C4-2B (cell line): ENCODE data around the gene SMARCD2.
"Not testable (repeated sequence)": the region's sequence is repeated elsewhere in the genome, so short reads cannot be mapped to it uniquely, and the experiment has no call there.

ENCODE experiments used
- H3K27ac ChIP-seq: fragments of 450-650 bp; 2 replicates; pipeline ENCODE4 v1.5.1; 2017
- CTCF ChIP-seq: fragments of 450-650 bp; conservative IDR thresholded peaks from 2 replicates; pipeline ENCODE4 v1.5.1; 2017; ENCODE audit warnings: mild to moderate bottlenecking
- ZFX ChIP-seq: fragments of 450-650 bp; IDR thresholded peaks from 2 replicates; pipeline ENCODE4 v1.6.1; 2017

Gene SMARCD2

GRCh38 chr17:63874061-63874626 is 31.7 kb upstream of the SMARCD2 start:
- not testable (repeated sequence) for H3K27ac ChIP-seq
- peak; percentile 23; the same call in 1 of the 2 replicates for TF ChIP-seq CTCF

- H3K27ac ChIP-seq = not testable (repeated sequence)
Measured at GRCh38 chr17:63873577-63873976, 31.1 kb upstream of the SMARCD2 start, which contains the start of gene CSH2. CSH2 (minus strand) TSS chr17:63873677; CDS start chr17:63873614, 63 bp downstream.

GRCh38 chr17:63871646-63872365 is 29.3 kb upstream of the SMARCD2 start:
- not testable (repeated sequence) for H3K27ac ChIP-seq

GRCh38 chr17:63870292-63870665 is 27.8 kb upstream of the SMARCD2 start:
- H3K27ac ChIP-seq = not testable (repeated sequence)

- peak; percentile 17 for TF ChIP-seq CTCF
- not testable (repeated sequence) for H3K27ac ChIP-seq
Measured at GRCh38 chr17:63869491-63870291, 27.2 kb upstream of the SMARCD2 start.

- H3K27ac ChIP-seq = not testable (repeated sequence)
- TF ChIP-seq CTCF = peak; percentile 20; the same call in 1 of the 2 replicates
Measured at GRCh38 chr17:63866625-63867024, 24.1 kb upstream of the SMARCD2 start.

GRCh38 chr17:63859257-63859656 is 16.8 kb upstream of the SMARCD2 start:
- no peak overlapping the region for H3K27ac ChIP-seq
- TF ChIP-seq ZFX (no peak), CTCF (no peak)

GRCh38 chr17:63856425-63856824 is 13.9 kb upstream of the SMARCD2 start:
- H3K27ac ChIP-seq = not testable (repeated sequence)

GRCh38 chr17:63855185-63855584 is 12.7 kb upstream of the SMARCD2 start:
- H3K27ac ChIP-seq = no peak overlapping the region
- TF ChIP-seq CTCF = no peak
- no peak for TF ChIP-seq ZFX
